ENCODE data around the gene GRM2.

Gene GRM2

GRCh38 chr3:51706788-51707731, at the start of gene GRM2:
Gene GRM2, plus strand, starts transcription at chr3:51707068. Its CDS starts 1,916 bp downstream, at chr3:51708984.
- no peak within 1 kb of the TSS for H3K9ac ChIP-seq (ENCODE audit: low read length)
- H3K9me3 ChIP-seq (ENCODE audit: control insufficient read depth, low read length): no peaks in the 10 kb centered on the region
- H3K4me3 ChIP-seq (ENCODE audit: low read length): peak within 1 kb of the TSS; percentile 58
- H3K4me1 ChIP-seq (ENCODE audit: control insufficient read depth, insufficient read depth, low read length): peaks cover 10% of the 10 kb centered on the region
- DNase-seq (ENCODE audit: low read depth): peak; percentile 89
- H3K27me3 ChIP-seq (replicated peaks; ENCODE audit: control insufficient read depth, insufficient read depth, low read length): peaks cover 12% of the 10 kb centered on the region
- H3K36me3 ChIP-seq (ENCODE audit: control insufficient read depth, insufficient read depth, low read length, severe bottlenecking): peaks cover 16% of the 10 kb centered on the region

- Histone ChIP-seq H3K27me3 (replicated peaks; ENCODE audit: control insufficient read depth, insufficient read depth, low read length) (no peaks in the 10 kb centered on the region), H3K4me3 (ENCODE audit: low read length) (no peak overlapping the region), H3K9ac (ENCODE audit: low read length) (no peak overlapping the region), H3K36me3 (ENCODE audit: control insufficient read depth, insufficient read depth, low read length, severe bottlenecking) (peaks cover 47% of the 10 kb centered on the region), H3K9me3 (ENCODE audit: control insufficient read depth, low read length) (no peaks in the 10 kb centered on the region), H3K4me1 (ENCODE audit: control insufficient read depth, insufficient read depth, low read length) (no peaks in the 10 kb centered on the region)
- DNase-seq (ENCODE audit: low read depth): no peak
These were observed 49.6 kb upstream of the GRM2 start for GRCh38 chr3:51657234-51657633.

GRCh38 chr3:51659942-51660341, 46.9 kb upstream of the GRM2 start:
- no peak for DNase-seq (ENCODE audit: low read depth)
- no peak overlapping the region for H3K9ac ChIP-seq (ENCODE audit: low read length)
- H3K4me3 ChIP-seq (ENCODE audit: low read length): no peak overlapping the region
- H3K4me1 ChIP-seq (ENCODE audit: control insufficient read depth, insufficient read depth, low read length): no peaks in the 10 kb centered on the region
- peaks cover 64% of the 10 kb centered on the region for H3K36me3 ChIP-seq (ENCODE audit: control insufficient read depth, insufficient read depth, low read length, severe bottlenecking)
- no peaks in the 10 kb centered on the region for H3K27me3 ChIP-seq (replicated peaks; ENCODE audit: control insufficient read depth, insufficient read depth, low read length)
- no peaks in the 10 kb centered on the region for H3K9me3 ChIP-seq (ENCODE audit: control insufficient read depth, low read length)

GRCh38 chr3:51662456-51662855, 44.4 kb upstream of the GRM2 start:
- Histone ChIP-seq H3K27me3 (replicated peaks; ENCODE audit: control insufficient read depth, insufficient read depth, low read length) (no peaks in the 10 kb centered on the region), H3K36me3 (ENCODE audit: control insufficient read depth, insufficient read depth, low read length, severe bottlenecking) (peaks cover 53% of the 10 kb centered on the region)
- no peak for DNase-seq (ENCODE audit: low read depth)

GRCh38 chr3:51668756-51669155, 38.1 kb upstream of the GRM2 start:
- no peak overlapping the region for H3K9ac ChIP-seq (ENCODE audit: low read length)
- no peak for DNase-seq (ENCODE audit: low read depth)
- H3K36me3 ChIP-seq (ENCODE audit: control insufficient read depth, insufficient read depth, low read length, severe bottlenecking): peaks cover 4% of the 10 kb centered on the region
- H3K4me1 ChIP-seq (ENCODE audit: control insufficient read depth, insufficient read depth, low read length): peaks cover 28% of the 10 kb centered on the region
- H3K9me3 ChIP-seq (ENCODE audit: control insufficient read depth, low read length): no peaks in the 10 kb centered on the region
- H3K4me3 ChIP-seq (ENCODE audit: low read length): no peak overlapping the region
- no peaks in the 10 kb centered on the region for H3K27me3 ChIP-seq (replicated peaks; ENCODE audit: control insufficient read depth, insufficient read depth, low read length)

More at GRCh38 chr3:51662456-51662855, 44.4 kb upstream of the GRM2 start:
- Histone ChIP-seq H3K4me3 (ENCODE audit: low read length) (no peak overlapping the region), H3K4me1 (ENCODE audit: control insufficient read depth, insufficient read depth, low read length) (peaks cover 5% of the 10 kb centered on the region), H3K9me3 (ENCODE audit: control insufficient read depth, low read length) (no peaks in the 10 kb centered on the region), H3K9ac (ENCODE audit: low read length) (no peak overlapping the region)

GRCh38 chr3:51669241-51670052, 37.4 kb upstream of the GRM2 start:
- Histone ChIP-seq H3K27me3 (replicated peaks; ENCODE audit: control insufficient read depth, insufficient read depth, low read length) (no peaks in the 10 kb centered on the region), H3K4me3 (ENCODE audit: low read length) (no peak overlapping the region), H3K4me1 (ENCODE audit: control insufficient read depth, insufficient read depth, low read length) (peaks cover 28% of the 10 kb centered on the region), H3K9me3 (ENCODE audit: control insufficient read depth, low read length) (no peaks in the 10 kb centered on the region), H3K36me3 (ENCODE audit: control insufficient read depth, insufficient read depth, low read length, severe bottlenecking) (peaks cover 3% of the 10 kb centered on the region), H3K9ac (ENCODE audit: low read length) (no peak overlapping the region)
- peak; percentile 92 for DNase-seq (ENCODE audit: low read depth)

GRCh38 chr3:51670053-51670822, 36.6 kb upstream of the GRM2 start:
- Histone ChIP-seq H3K4me1 (ENCODE audit: control insufficient read depth, insufficient read depth, low read length) (peaks cover 34% of the 10 kb centered on the region), H3K9ac (ENCODE audit: low read length) (peak overlapping the region; percentile 98), H3K27me3 (replicated peaks; ENCODE audit: control insufficient read depth, insufficient read depth, low read length) (no peaks in the 10 kb centered on the region), H3K36me3 (ENCODE audit: control insufficient read depth, insufficient read depth, low read length, severe bottlenecking) (peaks cover 10% of the 10 kb centered on the region), H3K4me3 (ENCODE audit: low read length) (peak overlapping the region; percentile 94), H3K9me3 (ENCODE audit: control insufficient read depth, low read length) (no peaks in the 10 kb centered on the region)
- no peak for DNase-seq (ENCODE audit: low read depth)

GRCh38 chr3:51670823-51671733, 35.8 kb upstream of the GRM2 start, which contains the start of gene TEX264:
Gene TEX264, plus strand, starts transcription at chr3:51671252. Its CDS starts 3,053 bp downstream, at chr3:51674305.
- DNase-seq (ENCODE audit: low read depth): peak; percentile 98

GRCh38 chr3:51671734-51672475, 35.0 kb upstream of the GRM2 start:
- Histone ChIP-seq H3K9me3 (ENCODE audit: control insufficient read depth, low read length) (no peaks in the 10 kb centered on the region), H3K4me3 (ENCODE audit: low read length) (peak overlapping the region; percentile 94), H3K9ac (ENCODE audit: low read length) (peak overlapping the region; percentile 98), H3K4me1 (ENCODE audit: control insufficient read depth, insufficient read depth, low read length) (peaks cover 29% of the 10 kb centered on the region), H3K36me3 (ENCODE audit: control insufficient read depth, insufficient read depth, low read length, severe bottlenecking) (peaks cover 18% of the 10 kb centered on the region), H3K27me3 (replicated peaks; ENCODE audit: control insufficient read depth, insufficient read depth, low read length) (no peaks in the 10 kb centered on the region)
- DNase-seq (ENCODE audit: low read depth): peak; percentile 78

More at GRCh38 chr3:51670823-51671733, 35.8 kb upstream of the GRM2 start, which contains the start of gene TEX264:
- H3K27me3 ChIP-seq (replicated peaks; ENCODE audit: control insufficient read depth, insufficient read depth, low read length): no peaks in the 10 kb centered on the region
- H3K9me3 ChIP-seq (ENCODE audit: control insufficient read depth, low read length): no peaks in the 10 kb centered on the region
- peaks cover 14% of the 10 kb centered on the region for H3K36me3 ChIP-seq (ENCODE audit: control insufficient read depth, insufficient read depth, low read length, severe bottlenecking)
- H3K4me1 ChIP-seq (ENCODE audit: control insufficient read depth, insufficient read depth, low read length): peaks cover 29% of the 10 kb centered on the region
- H3K9ac ChIP-seq (ENCODE audit: low read length): peak within 1 kb of the TSS; percentile 98
- H3K4me3 ChIP-seq (ENCODE audit: low read length): peak within 1 kb of the TSS; percentile 94

Measured in adipocyte (in vitro differentiated cells).